Parathyroid adenoma (tissue), 2 donors: ENCODE measurements around the gene KLF6.
A peak's percentile ranks its signal among the peaks of the same experiment; 100 is the strongest.

Experiments used
- H2AFZ ChIP-seq: fragments of 300-600 bp; sonication (generic); one replicate; pipeline ENCODE4 v1.7.0; 2017; ENCODE audit warnings: antibody characterized with exemption, mild to moderate bottlenecking
- H3K27ac ChIP-seq: fragments of 300-600 bp; sonication (generic); one replicate; pipeline ENCODE4 v1.7.0; 2017
- H3K27me3 ChIP-seq: fragments of 300-600 bp; sonication (generic); one replicate; pipeline ENCODE4 v1.7.0; 2017; ENCODE audit warnings: low read length; ENCODE audit not compliant: control insufficient read depth, insufficient read depth
- H3K36me3 ChIP-seq: fragments of 300-600 bp; sonication (generic); one replicate; pipeline ENCODE4 v1.7.0; 2017; ENCODE audit warnings: low read length; ENCODE audit not compliant: control insufficient read depth, insufficient read depth
- H3K4me1 ChIP-seq: fragments of 300-600 bp; sonication (generic); one replicate; pipeline ENCODE4 v1.7.0; 2017; ENCODE audit warnings: control low read depth
- H3K4me2 ChIP-seq: fragments of 300-600 bp; sonication (generic); one replicate; pipeline ENCODE4 v1.7.0; 2017; ENCODE audit warnings: low read length
- H3K4me3 ChIP-seq: fragments of 300-600 bp; sonication (generic); one replicate; pipeline ENCODE4 v1.7.0; 2017; ENCODE audit warnings: low read depth, low read length
- H3K79me2 ChIP-seq: fragments of 300-600 bp; sonication (generic); one replicate; pipeline ENCODE4 v1.7.0; 2017; ENCODE audit warnings: control low read depth
- H3K9ac ChIP-seq: fragments of 300-600 bp; sonication (generic); one replicate; pipeline ENCODE4 v1.7.0; 2017; ENCODE audit warnings: mild to moderate bottlenecking
- H3K9me3 ChIP-seq: fragments of 300-600 bp; sonication (generic); one replicate; pipeline ENCODE4 v1.7.0; 2017; ENCODE audit warnings: low read length; ENCODE audit not compliant: control insufficient read depth
- CTCF ChIP-seq: fragments of 300-600 bp; sonication (generic); IDR thresholded peaks from one replicate; pipeline ENCODE4 v1.7.0; 2017; ENCODE audit warnings: antibody characterized with exemption, mild to moderate bottlenecking
- donor health status: primary hyperparathyroidism.

KLF6 gene

GRCh38 chr10:3749011-3749410 lies 36.0 kb downstream of the KLF6 start:
- Histone ChIP-seq H3K79me2 (no peaks in the 10 kb centered on the region), H3K9me3 (no peaks in the 10 kb centered on the region), H3K4me1 (no peaks in the 10 kb centered on the region), H3K36me3 (no peaks in the 10 kb centered on the region), H3K9ac (no peak overlapping the region), H3K27me3 (no peaks in the 10 kb centered on the region), H3K4me3 (no peak overlapping the region), H2AFZ (no peak overlapping the region), H3K4me2 (no peak overlapping the region), H3K27ac (no peak overlapping the region)
- no peak for TF ChIP-seq CTCF

- TF ChIP-seq CTCF = no peak
- no peaks in the 10 kb centered on the region for H3K4me1 ChIP-seq
- no peak overlapping the region for H2AFZ ChIP-seq
- no peaks in the 10 kb centered on the region for H3K79me2 ChIP-seq
- no peak overlapping the region for H3K4me3 ChIP-seq
- no peaks in the 10 kb centered on the region for H3K9me3 ChIP-seq
- H3K4me2 ChIP-seq = no peak overlapping the region
- H3K27ac ChIP-seq = no peak overlapping the region
- no peaks in the 10 kb centered on the region for H3K27me3 ChIP-seq
- H3K9ac ChIP-seq = no peak overlapping the region
- no peaks in the 10 kb centered on the region for H3K36me3 ChIP-seq
Measured at GRCh38 chr10:3748484-3748883, 36.5 kb downstream of the KLF6 start.

GRCh38 chr10:3747984-3748383 lies 37.0 kb downstream of the KLF6 start:
- no peaks in the 10 kb centered on the region for H3K27me3 ChIP-seq
- peak overlapping the region; percentile 9 for H3K27ac ChIP-seq
- no peaks in the 10 kb centered on the region for H3K9me3 ChIP-seq
- H3K79me2 ChIP-seq = no peaks in the 10 kb centered on the region
- TF ChIP-seq CTCF = no peak
- H3K36me3 ChIP-seq = no peaks in the 10 kb centered on the region
- peak overlapping the region; percentile 3 for H2AFZ ChIP-seq
- no peak overlapping the region for H3K4me3 ChIP-seq
- no peaks in the 10 kb centered on the region for H3K4me1 ChIP-seq
- no peak overlapping the region for H3K4me2 ChIP-seq
- no peak overlapping the region for H3K9ac ChIP-seq

GRCh38 chr10:3747248-3747960 lies 37.6 kb downstream of the KLF6 start:
- H2AFZ ChIP-seq = peak overlapping the region; percentile 3
- H3K4me2 ChIP-seq = no peak overlapping the region
- H3K27me3 ChIP-seq = no peaks in the 10 kb centered on the region
- no peak overlapping the region for H3K4me3 ChIP-seq
- TF ChIP-seq CTCF = no peak
- no peaks in the 10 kb centered on the region for H3K9me3 ChIP-seq
- H3K36me3 ChIP-seq = no peaks in the 10 kb centered on the region
- no peaks in the 10 kb centered on the region for H3K4me1 ChIP-seq
- H3K27ac ChIP-seq = peak overlapping the region; percentile 9
- H3K79me2 ChIP-seq = no peaks in the 10 kb centered on the region
- H3K9ac ChIP-seq = no peak overlapping the region

- Histone ChIP-seq H3K27ac (no peak overlapping the region), H3K9ac (no peak overlapping the region), H3K36me3 (no peaks in the 10 kb centered on the region), H2AFZ (no peak overlapping the region), H3K4me3 (no peak overlapping the region), H3K79me2 (no peaks in the 10 kb centered on the region), H3K4me2 (no peak overlapping the region), H3K4me1 (no peaks in the 10 kb centered on the region), H3K9me3 (no peaks in the 10 kb centered on the region), H3K27me3 (no peaks in the 10 kb centered on the region)
- TF ChIP-seq CTCF = no peak
Measured at GRCh38 chr10:3746634-3747033, 38.4 kb downstream of the KLF6 start.
